ENCODE results near the gene TENT5C.

- TF ChIP-seq CTCF (conservative IDR thresholded peaks at IDR 0.05; ENCODE audit: low read length) (no peak), EZH2phosphoT487 (IDR thresholded peaks at IDR 0.05; ENCODE audit: borderline replicate concordance) (peak; percentile 72; the same call in 1 of the 2 replicates)
Observed at GRCh38 chr1:117658676-117659075, 52.8 kb downstream of the TENT5C start.
